ENCODE results near the gene SLC7A1.
"Not testable (repeated sequence)": the region's sequence is repeated elsewhere in the genome, so short reads cannot be mapped to it uniquely, and the experiment has no call there.

The SLC7A1 gene

DNA sequence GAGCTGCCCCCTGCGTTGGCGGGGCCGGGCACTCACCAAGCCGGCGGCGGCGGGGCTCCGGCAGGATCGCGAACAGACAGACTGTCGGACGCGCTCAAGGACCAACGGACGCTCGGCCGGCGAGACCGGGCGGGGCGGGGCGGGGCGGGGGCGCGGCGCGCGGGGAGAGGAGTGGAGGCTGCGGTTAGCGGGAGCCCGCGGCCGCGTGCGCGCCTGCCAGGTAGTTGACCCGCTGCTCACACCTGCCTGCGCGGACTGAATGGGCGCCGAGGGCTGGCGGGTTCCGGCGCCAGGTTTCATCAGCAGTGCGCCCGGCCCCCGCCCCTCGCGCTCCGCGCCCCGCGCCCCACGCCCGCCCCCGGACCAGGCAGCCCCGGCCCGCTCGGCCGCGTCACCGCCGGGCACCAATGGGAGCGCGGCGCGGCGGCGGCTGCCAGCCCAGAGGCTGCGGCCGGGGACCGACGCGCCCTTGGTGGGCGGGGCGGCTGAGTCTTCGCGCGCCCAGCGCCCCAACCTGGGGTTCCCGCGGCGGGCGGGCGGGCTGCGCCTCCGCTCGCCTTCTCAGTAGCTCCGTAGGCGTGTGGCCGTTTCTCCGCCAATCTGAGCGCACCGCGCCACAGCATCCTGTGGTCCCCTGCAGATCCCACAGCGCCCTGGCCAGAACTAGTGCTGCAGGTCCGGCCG lies at the start of gene SLC7A1:
SLC7A1 (minus strand) TSS at position 309 of the 684 bp plus-strand sequence. CDS start 59,500 bp downstream, outside the sequence.
- peak; percentile 89 for DNase-seq

DNA sequence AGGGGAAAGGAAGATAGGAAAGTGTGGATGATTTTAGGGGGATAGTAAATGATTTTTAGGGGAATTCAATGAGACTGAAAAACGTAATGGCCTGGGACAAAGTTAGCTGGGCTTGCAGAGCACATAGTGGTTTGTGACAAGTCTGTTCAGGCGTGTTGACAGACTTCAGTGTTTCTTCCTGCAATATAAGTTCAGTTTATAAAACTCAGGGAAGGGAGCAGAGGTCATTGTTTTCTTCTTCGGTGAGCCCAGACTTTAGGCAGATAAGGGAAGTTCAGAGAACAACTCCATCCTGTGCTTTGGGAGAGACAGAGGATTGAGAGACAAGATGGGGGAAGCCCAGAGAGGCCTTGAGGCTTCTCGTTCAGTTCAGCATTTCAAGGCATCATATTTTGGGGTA lies 45.2 kb upstream of the SLC7A1 start:
- DNase-seq: no peak

DNA sequence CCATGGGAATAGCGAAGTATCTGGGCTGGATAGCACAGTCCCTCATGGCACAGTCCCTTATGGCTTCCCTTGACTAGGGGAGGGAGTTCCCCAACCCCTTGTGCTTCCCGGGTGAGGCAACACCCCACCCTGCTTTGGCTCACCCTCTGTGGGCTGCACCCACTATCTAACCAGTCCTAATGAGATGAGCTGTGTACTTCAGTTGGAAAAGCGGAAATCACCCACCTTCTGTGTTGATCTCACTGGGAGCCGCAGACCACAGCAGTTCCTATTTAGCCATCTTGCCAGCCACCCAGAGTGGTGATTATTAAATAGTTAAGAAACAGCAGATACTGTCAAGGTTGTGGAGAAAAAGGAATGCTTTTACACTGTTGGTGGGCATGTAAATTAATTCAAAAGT lies 41.3 kb upstream of the SLC7A1 start:
- not testable (repeated sequence) for DNase-seq

DNA sequence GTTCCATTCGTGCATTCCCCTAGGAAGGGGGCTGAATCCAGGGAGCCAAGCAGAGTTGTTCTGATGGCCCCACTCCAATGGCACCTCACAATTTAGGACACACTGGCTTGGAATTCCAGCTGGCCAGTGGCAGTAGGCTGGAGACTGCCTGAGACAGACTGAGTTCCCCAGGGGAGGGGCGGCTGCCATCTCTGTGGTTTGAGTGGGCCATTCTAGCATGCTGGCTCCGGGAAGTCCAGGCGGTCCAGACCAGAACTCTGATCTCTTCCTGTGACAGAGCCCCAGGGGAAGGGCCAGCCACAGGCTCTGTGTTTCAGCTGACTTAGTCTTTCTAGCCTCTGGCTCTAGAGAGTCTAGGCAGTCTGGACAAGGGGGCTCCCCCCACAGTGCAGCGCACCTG lies 29.5 kb upstream of the SLC7A1 start:
- DNase-seq: no peak

DNA sequence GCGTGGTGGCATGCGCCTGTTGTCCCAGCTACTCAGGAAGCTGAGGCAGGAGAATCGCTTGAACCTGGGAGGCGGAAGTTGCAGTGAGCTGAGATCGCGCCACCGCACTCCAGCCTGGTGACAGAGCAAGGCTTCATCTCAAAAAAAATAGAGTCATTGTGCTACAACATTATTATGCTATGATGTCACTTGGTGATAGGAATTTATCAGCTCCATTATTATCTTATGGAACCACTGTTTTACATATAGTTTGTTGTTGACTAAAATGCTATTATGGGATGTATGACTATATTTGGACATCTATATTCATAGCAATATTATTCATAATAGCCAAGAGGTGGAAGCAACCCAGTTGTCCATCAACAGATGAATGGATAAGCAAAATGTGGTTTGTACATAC lies 26.4 kb upstream of the SLC7A1 start:
- DNase-seq: no peak

DNA sequence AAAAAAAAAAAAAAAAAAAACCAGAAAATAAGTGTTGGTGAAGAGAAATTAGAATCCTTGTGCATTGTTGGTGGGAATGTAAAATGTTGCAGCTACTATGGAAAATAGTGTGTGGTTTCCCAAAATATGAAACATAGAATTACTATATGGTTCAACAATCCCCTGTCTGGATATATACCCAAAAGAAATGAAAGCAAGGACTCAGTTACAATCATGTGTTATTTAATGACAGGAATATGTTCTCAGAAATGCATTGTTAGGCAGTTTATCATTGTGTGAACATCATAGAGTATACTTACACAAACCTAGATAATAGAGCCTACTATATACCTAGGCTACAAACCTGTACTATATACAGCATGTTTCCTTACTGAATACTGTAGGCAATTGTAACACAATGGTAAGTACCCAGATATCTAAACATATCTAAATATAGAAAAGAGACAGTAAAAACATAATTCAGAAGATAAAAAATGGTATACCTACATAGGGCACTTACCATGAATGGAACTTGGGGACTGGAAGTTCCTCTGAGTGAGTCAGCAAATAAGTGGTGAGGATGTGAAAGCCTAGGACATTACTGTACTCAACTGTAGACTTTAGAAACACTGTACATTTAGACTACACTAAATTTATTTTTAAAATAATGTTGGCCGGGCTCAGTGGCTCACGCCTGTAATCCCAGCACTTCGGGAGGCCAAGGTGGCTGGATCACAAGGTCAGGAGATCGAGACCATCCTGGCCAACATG lies 25.7 kb upstream of the SLC7A1 start:
- no peak for DNase-seq

DNA sequence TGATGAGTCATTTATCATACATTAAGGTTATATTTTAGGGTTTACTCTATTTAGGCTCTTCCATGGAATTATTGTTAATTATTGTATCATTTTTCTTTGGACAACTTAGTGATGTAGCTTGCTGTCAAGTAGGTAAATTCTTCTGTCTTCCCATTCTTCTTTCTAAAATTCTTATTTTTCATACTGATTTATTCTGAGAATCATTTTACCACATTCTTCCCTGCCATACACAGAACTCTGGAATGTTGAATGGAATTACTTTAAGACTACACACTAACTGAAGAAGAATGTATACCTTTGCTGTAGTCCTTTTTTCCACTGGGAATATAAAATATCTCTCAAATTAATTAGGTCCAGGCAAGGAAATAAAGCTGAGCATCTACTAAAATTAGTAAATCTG lies 24.5 kb upstream of the SLC7A1 start:
- no peak for DNase-seq

DNA sequence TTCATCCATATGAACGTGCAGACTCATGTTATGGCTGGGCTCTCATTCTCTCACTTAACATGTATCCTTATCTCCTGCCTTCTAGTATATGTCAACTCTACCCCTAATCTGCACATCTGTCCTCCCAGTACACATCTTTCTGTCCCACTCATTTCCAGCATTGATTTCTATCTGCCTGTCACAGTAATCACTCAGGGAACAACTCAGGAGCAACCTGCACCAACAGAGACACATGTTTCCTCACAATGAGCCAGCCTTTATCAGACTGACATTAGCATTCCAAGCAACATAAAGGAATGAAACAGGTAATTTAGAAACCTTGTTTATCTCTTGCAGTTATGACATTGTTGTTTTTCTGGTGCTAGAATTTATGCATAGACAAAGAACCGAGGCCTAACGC lies 17.6 kb upstream of the SLC7A1 start:
- DNase-seq: no peak

DNA sequence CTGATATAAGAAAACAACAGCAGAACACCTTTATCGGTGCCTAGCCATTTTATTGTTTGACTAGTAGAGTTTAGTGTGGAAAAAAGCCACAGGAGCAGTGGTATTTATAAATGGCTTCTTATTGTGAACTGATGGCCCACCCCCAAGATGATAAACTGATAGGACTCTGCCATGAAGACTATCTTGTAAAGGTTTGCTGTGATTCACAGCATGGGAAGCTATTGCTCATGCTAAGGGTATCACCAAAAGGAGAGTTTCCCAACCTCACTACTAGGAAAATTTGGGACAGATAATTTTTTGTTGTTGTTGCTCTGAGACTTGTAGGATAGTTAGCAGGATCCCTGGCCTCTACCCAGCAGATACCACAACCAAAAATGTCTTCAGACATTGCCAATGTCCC lies 12.0 kb upstream of the SLC7A1 start:
- DNase-seq: no peak

DNA sequence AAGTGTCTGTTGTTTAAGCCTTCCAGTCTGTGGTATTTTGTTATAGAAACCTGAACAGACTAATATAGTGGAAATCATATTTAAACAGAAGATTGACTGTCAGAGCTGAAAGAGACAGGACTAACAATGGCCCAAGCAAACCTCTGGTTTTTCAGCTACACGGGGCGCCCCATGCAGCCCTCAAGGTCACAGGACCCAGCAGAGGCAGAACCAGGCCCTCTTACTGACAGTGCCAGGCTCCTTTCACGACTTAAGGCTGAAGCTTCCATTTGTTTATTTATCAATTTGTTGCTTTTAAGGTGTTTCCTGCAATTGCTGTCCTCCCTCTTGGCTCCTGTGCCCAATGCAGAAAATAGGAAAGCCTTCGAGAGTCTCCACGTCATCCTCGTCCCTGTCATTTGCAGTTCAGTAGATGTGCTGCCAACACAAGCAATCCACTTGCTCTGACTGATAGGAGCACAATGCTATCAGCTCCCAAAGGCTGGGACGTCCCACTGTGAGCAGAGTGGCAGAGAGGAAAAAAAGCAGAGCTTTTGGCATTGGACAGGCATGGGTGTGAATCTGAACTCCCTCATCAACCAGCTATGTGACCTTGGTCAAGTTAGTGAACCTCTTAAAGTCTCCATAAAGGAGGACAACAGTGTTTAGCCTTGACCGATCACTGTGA lies 10.5 kb upstream of the SLC7A1 start:
- DNase-seq: no peak

DNA sequence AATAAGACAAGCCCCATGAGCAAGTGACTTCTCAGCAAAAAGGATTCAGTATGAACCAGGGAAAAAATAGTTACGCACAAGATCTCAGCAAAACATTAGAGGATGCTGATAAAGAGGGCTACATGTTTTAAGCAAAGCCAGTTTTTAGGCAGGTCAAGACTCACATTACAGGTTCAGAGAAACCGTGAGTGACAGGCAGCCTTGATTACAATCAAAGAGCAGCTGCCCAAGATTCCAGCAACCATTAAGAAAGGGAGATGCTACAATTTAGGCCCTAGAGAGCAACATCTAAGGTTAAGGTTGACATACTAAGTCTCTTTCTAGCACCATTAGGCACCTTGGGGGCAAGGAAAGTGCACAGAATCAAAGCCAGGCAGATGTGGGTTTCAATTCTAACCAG lies 2.8 kb upstream of the SLC7A1 start:
- DNase-seq: no peak

DNA sequence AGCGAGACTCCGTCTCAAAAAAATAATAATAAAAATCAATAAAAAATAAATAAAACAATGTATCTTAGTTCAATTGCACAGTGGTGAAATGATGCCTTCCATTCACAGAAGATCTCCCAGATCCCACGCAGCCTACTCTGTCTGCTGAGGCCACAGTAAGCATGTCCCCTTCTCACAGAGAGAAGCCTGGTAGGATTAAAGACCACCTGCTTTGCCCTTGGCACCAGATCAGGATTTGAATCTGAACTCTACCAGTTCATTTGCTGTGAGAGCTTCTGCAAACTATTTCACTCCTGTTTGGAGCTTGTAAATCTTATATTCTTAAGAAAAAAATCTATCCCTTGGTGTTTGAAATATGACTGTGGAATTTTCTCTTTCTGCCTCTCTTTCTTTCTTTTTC lies 2.2 kb upstream of the SLC7A1 start:
- no peak for DNase-seq

DNA sequence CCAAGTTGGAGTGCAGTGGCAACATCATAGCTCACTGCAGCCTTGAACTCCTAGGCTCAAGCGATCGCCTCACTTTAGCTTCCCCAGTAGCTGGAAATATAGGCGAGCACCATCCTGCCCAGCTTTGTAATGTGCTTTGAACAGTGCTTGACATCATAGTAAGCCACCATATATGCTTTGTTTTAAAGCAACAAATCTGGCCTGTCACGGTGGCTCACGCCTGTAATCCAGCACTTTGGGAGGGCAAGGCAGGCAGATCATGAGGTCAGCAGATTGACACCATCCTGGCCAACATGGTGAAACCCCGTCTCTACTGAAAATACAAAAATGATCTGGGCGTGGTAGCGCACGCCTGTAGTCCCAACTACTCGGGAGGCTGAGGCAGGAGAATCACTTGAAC lies 1.8 kb upstream of the SLC7A1 start:
- no peak for DNase-seq

DNA sequence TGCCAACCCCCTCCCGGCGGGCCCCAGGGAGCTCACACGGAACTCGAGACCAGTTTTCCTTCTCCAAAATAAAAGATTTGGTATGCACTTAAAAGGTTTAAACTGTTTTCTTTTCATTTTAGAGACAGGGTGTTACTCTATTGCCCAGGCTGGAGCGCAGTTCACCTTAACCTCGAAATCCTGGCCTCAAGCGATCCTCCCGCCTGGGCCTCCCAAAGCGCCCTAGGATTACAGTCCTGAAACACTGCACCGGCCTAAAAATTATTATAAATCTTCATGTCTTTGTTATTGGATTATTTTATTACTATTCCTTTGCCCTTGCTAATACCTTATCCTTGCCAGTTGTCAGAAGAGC lies 553 bp upstream of the SLC7A1 start:
- no peak for DNase-seq

DNA sequence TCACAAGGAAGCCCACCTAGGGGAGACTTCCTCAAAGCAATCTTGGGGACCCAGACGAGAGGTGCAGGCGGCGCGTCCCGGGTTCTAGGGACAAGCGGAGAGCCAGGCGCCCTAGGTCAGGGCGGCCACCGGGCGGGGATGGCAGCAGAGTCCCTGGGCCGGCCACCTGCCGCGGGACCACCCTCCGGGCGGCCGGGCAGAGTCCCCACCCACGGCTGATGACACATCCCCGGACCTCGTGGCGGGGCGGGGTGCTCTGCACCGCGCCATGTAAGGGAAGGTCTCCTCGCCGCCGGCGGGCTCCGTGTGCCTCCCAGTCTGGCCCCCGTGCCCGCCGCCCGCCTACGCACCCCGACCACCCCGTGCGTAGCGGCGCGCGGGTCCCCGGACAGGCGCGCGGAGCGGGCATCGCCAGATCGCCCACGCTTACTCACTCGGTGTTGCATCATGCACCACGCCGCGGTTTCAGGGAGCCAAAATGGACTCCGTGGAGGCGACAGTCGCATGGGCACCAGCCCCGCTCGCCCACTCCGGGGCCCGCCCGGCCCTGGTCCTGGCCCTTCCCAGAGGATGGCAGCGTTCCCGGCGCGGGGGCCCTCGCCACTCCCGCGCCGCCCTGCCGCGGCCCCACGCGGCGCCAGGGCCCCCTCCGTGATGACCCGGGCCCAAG lies 643 bp downstream of the SLC7A1 start:
- peak; percentile 13 for DNase-seq

DNA sequence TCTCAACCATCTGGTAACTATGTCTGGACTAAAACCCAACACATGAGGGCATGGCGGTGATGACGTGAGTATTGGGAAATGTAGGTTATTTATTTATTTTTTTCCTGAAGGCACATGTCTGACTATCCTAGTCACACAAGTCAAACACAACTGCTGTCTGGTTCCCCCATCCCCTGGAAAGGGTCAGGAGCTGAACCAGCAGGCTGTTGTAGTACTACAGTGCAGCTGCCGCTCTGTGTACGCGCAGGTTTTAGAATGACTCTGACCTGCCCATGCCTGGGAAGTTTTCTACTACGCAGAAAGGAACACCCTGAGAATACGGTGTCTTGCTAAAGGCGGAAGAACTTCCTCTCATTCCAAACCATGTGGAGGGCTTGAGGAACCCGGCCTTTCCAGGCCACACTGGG lies 1.2 kb downstream of the SLC7A1 start:
- DNase-seq: peak; percentile 3

DNA sequence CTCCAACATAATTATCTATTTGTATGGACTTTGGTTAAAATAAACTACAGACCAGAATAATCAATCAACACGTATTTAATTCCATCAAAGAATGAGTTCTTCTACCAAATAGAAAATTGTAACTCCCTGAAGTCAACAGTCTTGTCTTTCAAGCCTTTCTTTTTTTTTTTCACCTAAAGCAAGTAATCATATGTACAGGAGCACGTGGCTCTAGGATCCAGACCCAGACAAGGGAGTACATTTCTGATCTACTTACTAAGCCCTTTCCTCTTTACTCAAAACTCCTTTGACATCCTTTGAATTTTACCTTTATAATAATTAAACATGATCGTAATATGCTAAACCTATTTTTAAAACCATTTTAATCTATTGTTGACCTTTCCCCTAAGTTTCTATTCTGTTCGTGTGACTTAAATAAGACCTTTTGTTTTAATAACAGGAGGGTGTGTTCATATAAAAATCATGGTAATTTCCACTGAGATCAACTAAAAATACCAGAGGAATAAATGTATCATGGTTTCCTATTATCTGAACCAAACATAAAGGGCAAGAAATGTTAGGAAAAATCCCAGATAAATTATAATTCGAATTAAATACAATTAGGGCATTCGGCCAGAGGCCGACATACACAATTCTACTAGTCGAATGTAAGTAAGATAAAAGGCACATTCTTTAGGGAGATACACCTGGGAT lies 1.7 kb downstream of the SLC7A1 start:
- DNase-seq: no peak

DNA sequence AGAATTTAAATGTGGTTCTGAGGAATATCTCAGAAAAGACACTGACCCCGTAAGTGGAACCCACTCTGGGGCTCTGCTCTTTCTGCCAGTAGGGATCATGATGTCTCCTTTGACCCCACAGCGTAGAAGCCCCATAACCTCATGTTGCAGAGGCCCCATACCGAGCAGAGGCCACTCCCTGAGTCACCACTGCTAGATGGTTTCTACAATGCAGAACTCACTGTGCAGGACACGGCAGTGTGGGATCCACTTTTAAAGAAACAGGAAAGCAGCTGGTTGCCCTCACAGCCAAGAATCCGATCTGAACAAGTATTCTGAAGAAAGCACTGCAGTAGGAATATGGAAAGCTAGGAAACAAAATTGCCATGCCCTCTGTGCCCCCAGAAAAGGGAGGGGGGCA lies 4.2 kb downstream of the SLC7A1 start:
- no peak for DNase-seq

DNA sequence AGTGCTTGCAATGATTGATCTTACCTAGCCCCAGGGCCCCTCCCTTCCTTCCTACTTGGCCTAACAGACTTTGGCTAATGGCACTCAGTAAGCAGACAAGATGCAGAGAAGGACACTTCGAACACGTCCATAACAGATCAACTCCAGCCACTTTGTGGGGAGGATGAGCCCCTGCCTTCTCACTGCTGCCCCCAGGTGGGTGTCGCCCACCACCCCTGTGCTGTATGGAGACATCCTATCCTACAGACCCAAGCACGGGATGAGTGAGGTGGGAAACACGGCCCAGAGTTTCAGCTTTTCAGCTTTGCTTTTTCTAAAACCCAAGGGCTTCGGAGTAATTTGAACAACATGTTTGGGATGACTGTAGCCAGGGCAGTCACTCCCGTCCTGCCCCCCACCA lies 5.5 kb downstream of the SLC7A1 start:
- DNase-seq: no peak

DNA sequence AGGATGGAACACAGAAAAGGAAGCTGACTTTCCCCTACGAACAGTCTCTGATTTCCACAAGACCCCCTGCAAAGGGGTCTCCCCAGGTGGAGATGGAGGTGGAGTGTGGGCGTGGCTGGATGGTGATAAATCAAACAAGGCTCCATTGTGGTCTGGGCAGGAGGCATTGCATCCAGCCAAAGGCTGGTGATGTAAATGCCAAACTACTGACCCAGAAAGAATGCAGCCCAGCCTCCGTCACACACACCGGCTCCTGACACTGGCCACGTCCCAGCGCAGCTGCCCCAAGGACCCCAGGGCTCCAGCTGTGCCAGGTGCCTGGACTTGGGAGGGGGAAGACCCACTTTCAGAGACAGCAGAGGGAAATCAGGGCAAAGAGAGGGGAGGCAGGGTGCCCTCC lies 6.3 kb downstream of the SLC7A1 start:
- no peak for DNase-seq

DNA sequence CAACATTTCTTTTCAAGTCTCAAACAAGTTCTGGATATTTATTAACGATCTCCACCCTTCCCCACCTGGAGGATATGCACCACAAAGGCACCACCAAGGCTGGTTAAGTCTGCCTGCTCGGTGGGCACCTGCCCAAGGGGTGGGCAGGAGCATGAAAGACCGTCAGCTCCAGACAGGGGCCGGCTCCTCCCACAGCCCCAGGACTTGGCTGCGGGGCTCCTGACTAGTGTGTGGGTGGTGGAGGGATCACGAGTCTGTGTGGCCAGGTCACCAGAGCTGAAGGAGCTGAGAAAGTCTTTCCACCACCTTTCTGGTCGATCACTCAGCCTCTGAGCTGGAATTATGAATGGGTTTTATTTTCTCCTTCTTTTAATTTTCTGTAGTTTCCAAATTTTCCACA lies 7.8 kb downstream of the SLC7A1 start:
- DNase-seq: no peak

DNA sequence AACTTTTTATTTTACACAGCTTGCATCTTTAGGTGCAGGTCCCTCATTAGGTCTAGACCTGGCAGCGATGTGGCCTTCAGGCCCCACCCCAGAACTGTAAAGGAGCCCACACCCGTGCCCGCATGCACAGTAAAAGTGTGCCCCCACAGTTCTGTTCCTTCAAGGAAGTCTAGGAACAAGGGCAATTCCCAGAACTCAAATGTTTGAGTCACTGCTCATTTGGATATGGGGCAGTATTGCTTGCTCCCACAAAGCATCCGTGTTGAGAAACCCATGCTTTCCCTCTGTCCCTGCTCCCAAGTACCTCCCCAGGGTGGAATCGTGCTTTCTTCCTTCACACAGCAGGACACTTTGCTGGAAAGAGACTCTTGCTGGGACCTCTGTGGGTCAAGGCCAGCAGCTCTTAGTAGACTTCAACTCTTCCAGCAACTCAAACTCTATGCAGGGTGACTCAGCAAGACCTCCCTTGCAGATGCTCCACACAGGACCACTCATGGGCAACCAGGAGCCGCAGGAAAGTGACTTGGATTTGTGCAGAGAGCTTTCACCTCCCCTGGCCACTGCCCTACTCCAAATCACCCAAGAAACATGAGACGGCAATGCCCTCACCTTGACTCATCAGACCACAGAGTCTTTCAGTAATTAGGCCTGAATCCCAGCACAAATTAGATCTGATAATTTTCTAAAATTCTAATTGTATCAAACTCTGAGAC lies 12.3 kb downstream of the SLC7A1 start:
- no peak for DNase-seq

All from NCI-H1092 treated with DMSO at 0.1 percent for 48 hours (cell line).